ENCODE data around the gene CROCC2. TPM values are rescaled to one million over a fixed set of nuclear protein-coding genes. Genes with fewer than 3 reads are reported as not detected.

Gene CROCC2
- polyA plus RNA-seq, 2 of the 4 experiments (the other 2 are of a cell fraction): not detected

- POLR2A ChIA-PET: no interaction called here
- no peak for ATAC-seq
These were observed 41.0 kb downstream of the CROCC2 start for GRCh38 chr2:240947176-240947575.

GRCh38 chr2:240947607-240948006 lies 41.5 kb downstream of the CROCC2 start:
- CTCF ChIA-PET: interaction anchor here (1.3 kb wide), 1 partner anchor 33 kb away, joined by 7 read pairs; no protein-coding TSS in a partner anchor
- POLR2A ChIA-PET: no interaction called here
- ATAC-seq (no peak), DNase-seq (ENCODE audit: low read depth in 1 of 2, low spot score in 1 of 2) (no peak), FAIRE-seq (no peak)
- no peak overlapping the region for H3K4me2 ChIP-seq
- H3K9me3 ChIP-seq: no peaks in the 10 kb centered on the region
- H3K27ac ChIP-seq: no peak overlapping the region
- no peak for TF ChIP-seq CBX8 (IDR thresholded peaks at IDR 0.05)
- no peak for TF ChIP-seq POLR2AphosphoS2 (conservative IDR thresholded peaks at IDR 0.05; ENCODE audit: low read length)
- TF ChIP-seq BCL3 (IDR thresholded peaks at IDR 0.05): no peak
- no peak for TF ChIP-seq MYC (IDR thresholded peaks at IDR 0.05; ENCODE audit: borderline replicate concordance, low read length)
- TF ChIP-seq CHD4 (IDR thresholded peaks at IDR 0.05; ENCODE audit: borderline replicate concordance): no peak
- TF ChIP-seq RAD21 (conservative IDR thresholded peaks at IDR 0.05 in 1 of 2, IDR thresholded peaks at IDR 0.05 in 1 of 2): no peak
- no peak for TF ChIP-seq TP53 (CRISPR knock-in tag; IDR thresholded peaks at IDR 0.05)
- 20% methylated on average over 1 of the region's 7 CpGs for WGBS (ENCODE audit: missing lambda C conversion rate)
- no peak overlapping the region for H3K4me3 ChIP-seq
- no peaks in the 10 kb centered on the region for H3K4me1 ChIP-seq

More at GRCh38 chr2:240947176-240947575, 41.0 kb downstream of the CROCC2 start:
- WGBS (ENCODE audit: missing lambda C conversion rate): 58% methylated on average over 4 of the region's 6 CpGs
- Histone ChIP-seq H3K27ac (no peak overlapping the region), H3K4me3 (no peak overlapping the region), H3K9me3 (no peaks in the 10 kb centered on the region), H3K4me1 (no peaks in the 10 kb centered on the region), H3K4me2 (no peak overlapping the region)
- TF ChIP-seq ZSCAN20 (CRISPR knock-in tag; IDR thresholded peaks at IDR 0.05) (no peak), RCOR1 (IDR thresholded peaks at IDR 0.05; ENCODE audit: low read depth, low read length) (no peak), HOXA7 (CRISPR knock-in tag; IDR thresholded peaks at IDR 0.05) (no peak), HMGXB4 (CRISPR knock-in tag; IDR thresholded peaks at IDR 0.05; ENCODE audit: borderline replicate concordance) (no peak), CHD2 (IDR thresholded peaks at IDR 0.05; ENCODE audit: low read length, partially characterized antibody) (no peak), RAD21 (conservative IDR thresholded peaks at IDR 0.05 in 1 of 2, IDR thresholded peaks at IDR 0.05 in 1 of 2) (no peak), ATOH8 (CRISPR knock-in tag; IDR thresholded peaks at IDR 0.05; ENCODE audit: low read depth) (no peak), EHMT2 (IDR thresholded peaks at IDR 0.05; ENCODE audit: low read depth) (no peak), KDM1A (IDR thresholded peaks at IDR 0.05; ENCODE audit: low read depth) (no peak), HDAC2 (IDR thresholded peaks at IDR 0.05) (no peak), HEYL (CRISPR knock-in tag; IDR thresholded peaks at IDR 0.05) (no peak), CHD4 (IDR thresholded peaks at IDR 0.05; ENCODE audit: borderline replicate concordance) (no peak), MAX (IDR thresholded peaks at IDR 0.05) (no peak), ZFP36 (IDR thresholded peaks at IDR 0.05; ENCODE audit: borderline replicate concordance, partially characterized antibody) (no peak)
- CTCF ChIA-PET: interaction anchor here (1.3 kb wide), 1 partner anchor 33 kb away, joined by 7 read pairs; no protein-coding TSS in a partner anchor
- no peak for DNase-seq (ENCODE audit: low read depth in 1 of 2, low spot score in 1 of 2)
- no peak for FAIRE-seq

- H3K4me1 ChIP-seq: no peaks in the 10 kb centered on the region
- no peak for ATAC-seq
- H3K27ac ChIP-seq: no peak overlapping the region
- H3K4me3 ChIP-seq: no peak overlapping the region
- no peak overlapping the region for H3K4me2 ChIP-seq
- WGBS (ENCODE audit: missing lambda C conversion rate): 79% methylated on average over 8 of the region's 8 CpGs
- CTCF ChIA-PET: no interaction called here
- no peak for FAIRE-seq
- no peaks in the 10 kb centered on the region for H3K9me3 ChIP-seq
- no peak for DNase-seq (ENCODE audit: low read depth in 1 of 2, low spot score in 1 of 2)
- TF ChIP-seq E2F6 (IDR thresholded peaks at IDR 0.05; ENCODE audit: borderline replicate concordance, low read depth) (no peak), EHF (CRISPR knock-in tag; IDR thresholded peaks at IDR 0.05) (no peak), PBX3 (IDR thresholded peaks at IDR 0.05) (no peak), HDAC2 (IDR thresholded peaks at IDR 0.05) (no peak), JUNB (IDR thresholded peaks at IDR 0.05) (no peak), CHD2 (IDR thresholded peaks at IDR 0.05; ENCODE audit: low read length, partially characterized antibody) (no peak), ZNF302 (CRISPR knock-in tag; IDR thresholded peaks at IDR 0.05) (no peak)
- POLR2A ChIA-PET: no interaction called here
These were observed 42.0 kb downstream of the CROCC2 start for GRCh38 chr2:240948086-240948485.
